Left kidney (tissue), 2 donors: Measurements from ENCODE around the gene MPRIP. TPM values are rescaled to one million over a fixed set of nuclear protein-coding genes. Genes with fewer than 3 reads are reported as not detected.

Source experiments
- DNase-seq: peaks from one replicate; pipeline ENCODE4 v3.0.0-alpha.2; 2013
- polyA plus RNA-seq: library from polyadenylated mRNA; unstranded; fragments of 120-200 nt; gene quantifications from one replicate; pipeline ENCODE4 v1.2.1, GENCODE V29; 2013; ENCODE audit not compliant: insufficient read length

Gene MPRIP
- polyA plus RNA-seq, 1 donor, result 169 TPM

GRCh38 chr17:17084941-17085340 lies 42.7 kb downstream of the MPRIP start:
- DNase-seq, result no peak

- DNase-seq, result no peak
Measured at GRCh38 chr17:17086585-17086984, 44.3 kb downstream of the MPRIP start.

GRCh38 chr17:17087424-17088015 lies 45.3 kb downstream of the MPRIP start:
- DNase-seq, result no peak

GRCh38 chr17:17088086-17088485 lies 45.8 kb downstream of the MPRIP start:
- DNase-seq, result no peak

GRCh38 chr17:17088541-17089525 lies 46.6 kb downstream of the MPRIP start:
- no peak for DNase-seq

GRCh38 chr17:17089796-17090641 lies 47.8 kb downstream of the MPRIP start:
- no peak for DNase-seq

- DNase-seq, result no peak
Measured at GRCh38 chr17:17090642-17091103, 48.4 kb downstream of the MPRIP start.

GRCh38 chr17:17091276-17091675 lies 49.0 kb downstream of the MPRIP start:
- DNase-seq, result no peak

GRCh38 chr17:17091856-17092756 lies 49.8 kb downstream of the MPRIP start:
- DNase-seq, result no peak

- DNase-seq, result no peak
Measured at GRCh38 chr17:17093764-17094163, 51.5 kb downstream of the MPRIP start.

- no peak for DNase-seq
Measured at GRCh38 chr17:17096438-17097178, 54.4 kb downstream of the MPRIP start.

GRCh38 chr17:17097763-17098345 lies 55.6 kb downstream of the MPRIP start:
- no peak for DNase-seq

GRCh38 chr17:17098551-17099179 lies 56.4 kb downstream of the MPRIP start:
- peak; percentile 64 for DNase-seq

GRCh38 chr17:17102176-17102575 lies 59.9 kb downstream of the MPRIP start:
- no peak for DNase-seq

- DNase-seq, result no peak
Measured at GRCh38 chr17:17103160-17103559, 60.9 kb downstream of the MPRIP start.

GRCh38 chr17:17104036-17104435 lies 61.8 kb downstream of the MPRIP start:
- no peak for DNase-seq

GRCh38 chr17:17104494-17104893 lies 62.2 kb downstream of the MPRIP start:
- no peak for DNase-seq

GRCh38 chr17:17105976-17106375 lies 63.7 kb downstream of the MPRIP start:
- DNase-seq, result no peak

- no peak for DNase-seq
Measured at GRCh38 chr17:17106756-17107155, 64.5 kb downstream of the MPRIP start.

- no peak for DNase-seq
Measured at GRCh38 chr17:17107281-17107680, 65.0 kb downstream of the MPRIP start.
